Gastroesophageal sphincter (tissue), 3 donors: ENCODE data around the gene HERPUD1.

Experiments used
- CTCF ChIP-seq, 4 experiments: fragments of 200-600 bp in 2 of 4; fragments of 450-650 bp in 2 of 4; sonication (generic) in 1 of 4; IDR thresholded peaks; one replicate each; pipeline ENCODE4 v1.5.1; 2017 to 2019; ENCODE audit warnings: antibody characterized with exemption in 4 of 4, mild to moderate bottlenecking in 2 of 4, moderate library complexity in 2 of 4
- EP300 ChIP-seq: sonication (generic); formaldehyde crosslinking; IDR thresholded peaks from one replicate; pipeline ENCODE4 v1.6.1; 2017; ENCODE audit warnings: antibody characterized with exemption, mild to moderate bottlenecking
- POLR2AphosphoS5 ChIP-seq: sonication (generic); formaldehyde crosslinking; IDR thresholded peaks from one replicate; pipeline ENCODE4 v1.6.1; 2017; ENCODE audit warnings: antibody characterized with exemption

- TF ChIP-seq CTCF (IDR thresholded peaks at IDR 0.05) (no peak), POLR2AphosphoS5 (no peak), EP300 (no peak)
These were observed 33.5 kb downstream of the HERPUD1 start for GRCh38 chr16:56965149-56966092.
